ENCODE measurements around the gene SF3B5. TPM values are rescaled to one million over a fixed set of nuclear protein-coding genes. Genes with fewer than 3 reads are reported as not detected.
A peak's percentile ranks its signal among the peaks of the same experiment; 100 is the strongest.

The SF3B5 gene
- total and polyA plus RNA-seq, 4 experiments from 2014 or later = 87.2 to 379 (median 215) TPM

DNA sequence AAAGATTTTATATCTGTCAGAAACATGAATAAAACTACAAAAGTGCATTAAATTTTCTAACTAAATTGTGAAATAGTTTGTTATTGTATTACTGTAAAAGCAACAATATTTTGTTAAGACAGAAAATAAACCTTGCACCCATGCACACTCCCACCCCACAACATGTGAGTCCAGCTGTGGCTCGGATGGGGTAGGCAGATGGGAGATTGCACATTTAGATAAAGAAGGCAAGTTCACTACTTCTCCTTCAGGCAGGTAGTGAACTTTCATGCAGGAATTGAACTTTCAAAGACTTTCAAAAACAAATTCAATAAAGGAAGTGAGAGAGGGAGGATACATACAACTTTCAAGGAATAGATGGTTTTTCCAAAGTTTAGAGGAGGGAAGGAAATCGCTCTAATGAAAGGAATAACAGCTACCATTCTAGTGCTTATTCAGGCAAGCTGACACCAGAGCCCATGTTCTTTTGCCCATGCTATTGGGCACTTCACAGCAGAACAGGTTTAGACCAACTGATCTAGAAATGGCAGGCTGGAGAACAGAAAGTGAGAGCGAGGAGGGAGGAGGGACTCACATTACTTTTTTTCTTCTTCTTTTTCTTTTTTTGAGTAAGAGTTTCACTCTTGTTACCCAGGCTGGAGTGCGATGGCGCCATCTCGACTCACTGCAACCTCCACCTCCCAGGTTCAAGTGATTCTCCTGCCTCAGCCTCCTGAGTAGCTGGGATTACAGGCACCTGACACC, 28.5 kb downstream of the SF3B5 start:
- Histone ChIP-seq H3K36me3 (ENCODE audit: insufficient read depth, low read length) (no peaks in the 10 kb centered on the region), H3K4me1 (ENCODE audit: insufficient read depth, low read length) (peaks cover 20% of the 10 kb centered on the region), H3K4me3 (ENCODE audit: low read length in 2 of 2) (no peak overlapping the region), H3K27ac (ENCODE audit: low read depth, low read length) (no peak overlapping the region), H3K27me3 (ENCODE audit: insufficient read depth, low read length) (no peaks in the 10 kb centered on the region), H3K9me3 (ENCODE audit: control insufficient read depth in 1 of 2, low read length in 2 of 2) (no peaks in the 10 kb centered on the region)
- H3K36me3 Mint-ChIP-seq = peaks cover 0 to 5% of the 10 kb centered on the region in 2 donors
- intact Hi-C loops (cut with micrococcal nuclease) = loop anchor here (10.0 kb wide), 2 partner anchors 52 to 122 kb away; no protein-coding TSS in a partner anchor
- ChIA-PET POLR2A (ENCODE audit: partially characterized antibody) (interaction anchor here (0.6 to 5.6 kb wide), 3 partner anchors 9 to 616 kb away, joined by 3 to 137 read pairs (median 3); partner anchors contain the start of genes ADAT2 and PEX3), CTCF (ENCODE audit: partially characterized antibody) (interaction anchor here (3.2 kb wide), 1 partner anchor 127 kb away, joined by 12 read pairs; no protein-coding TSS in a partner anchor)
- no peak for DNase-seq
- H3K27me3 Mint-ChIP-seq = no peaks in the 10 kb centered on the region
- H3K27ac Mint-ChIP-seq = peak overlapping the region in 2 of 7 donors; percentile 23 to 77
- no peak overlapping the region for H3K4me3 Mint-ChIP-seq
- peaks cover 21 to 36% (median 28%) of the 10 kb centered on the region in 4 donors for H3K4me1 Mint-ChIP-seq
- H3K9me3 Mint-ChIP-seq = peaks cover 0 to 2% (median 0%) of the 10 kb centered on the region in 8 donors

DNA sequence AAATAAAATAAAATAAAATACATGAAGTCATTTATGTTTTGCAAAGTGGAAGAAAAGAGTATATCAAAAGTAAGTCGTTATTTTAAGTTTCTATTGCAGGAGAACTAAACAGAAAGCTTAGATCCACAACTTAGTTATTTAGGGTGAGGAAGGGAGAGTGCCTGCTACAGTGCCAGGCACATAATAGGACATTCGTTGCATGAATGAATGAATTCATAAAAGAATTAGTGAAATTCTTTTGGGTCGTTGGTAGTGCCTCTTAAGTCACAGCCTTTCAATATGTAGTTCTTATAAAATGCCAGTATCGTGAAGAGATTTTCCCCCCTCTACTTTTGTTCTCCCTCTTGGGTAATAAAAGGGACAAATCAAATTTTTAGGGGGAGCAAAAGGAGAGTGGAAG, 29.1 kb downstream of the SF3B5 start:
- ChIA-PET POLR2A (ENCODE audit: partially characterized antibody) (interaction anchor here (0.6 to 5.6 kb wide), 4 partner anchors 9 to 616 kb away, joined by 3 to 137 read pairs (median 42); partner anchors contain the start of genes ADAT2, PEX3 and SF3B5), CTCF (ENCODE audit: partially characterized antibody) (interaction anchor here (2.9 to 3.2 kb wide), 2 partner anchors 11 to 126 kb away, joined by 12 to 20 read pairs; no protein-coding TSS in a partner anchor)
- H3K36me3 Mint-ChIP-seq = peaks cover 0 to 5% of the 10 kb centered on the region in 2 donors
- no peaks in the 10 kb centered on the region for H3K27me3 Mint-ChIP-seq
- Histone ChIP-seq H3K36me3 (ENCODE audit: insufficient read depth, low read length) (no peaks in the 10 kb centered on the region), H3K4me3 (ENCODE audit: low read length in 2 of 2) (no peak overlapping the region), H3K27ac (ENCODE audit: low read depth, low read length) (no peak overlapping the region), H3K4me1 (ENCODE audit: insufficient read depth, low read length) (peaks cover 20% of the 10 kb centered on the region), H3K9me3 (ENCODE audit: control insufficient read depth in 1 of 2, low read length in 2 of 2) (no peaks in the 10 kb centered on the region), H3K27me3 (ENCODE audit: insufficient read depth, low read length) (no peaks in the 10 kb centered on the region)
- H3K9me3 Mint-ChIP-seq = peaks cover 0 to 2% (median 0%) of the 10 kb centered on the region in 8 donors
- H3K4me1 Mint-ChIP-seq = peaks cover 21 to 36% (median 28%) of the 10 kb centered on the region in 4 donors
- intact Hi-C loops (cut with micrococcal nuclease) = loop anchor here (10.0 kb wide), 2 partner anchors 51 to 121 kb away; no protein-coding TSS in a partner anchor
- DNase-seq = no peak
- no peak overlapping the region for H3K4me3 Mint-ChIP-seq
- H3K27ac Mint-ChIP-seq = peak overlapping the region in 1 of 7 donors; percentile 47

DNA sequence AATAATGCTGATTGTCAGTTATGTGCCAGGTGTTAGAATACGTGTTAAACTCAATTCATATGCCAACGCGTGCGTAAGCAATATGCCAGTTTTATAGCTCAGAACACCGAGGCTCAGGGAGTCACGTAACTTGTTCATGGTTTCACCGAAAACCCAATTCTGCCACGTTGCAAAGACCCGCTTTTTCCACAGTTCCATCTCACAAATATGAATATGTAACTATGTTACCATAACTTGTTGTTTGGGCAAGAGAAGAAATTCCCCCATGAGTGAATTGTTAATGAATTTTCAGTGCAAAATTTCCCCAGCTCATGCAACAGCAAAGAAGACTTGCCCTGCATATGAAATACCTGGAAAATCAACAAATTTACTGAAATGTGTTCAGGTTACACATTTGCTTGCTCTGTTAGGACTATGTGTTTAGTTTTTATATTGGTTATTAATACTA, 30.1 kb downstream of the SF3B5 start:
- no peaks in the 10 kb centered on the region for H3K36me3 ChIP-seq (ENCODE audit: insufficient read depth, low read length)
- H3K27ac Mint-ChIP-seq = peak overlapping the region; percentile 62 to 98 (median 94)
- ChIA-PET CTCF (ENCODE audit: partially characterized antibody) (interaction anchor here (0.6 to 3.2 kb wide), 5 partner anchors 10 to 256 kb away, joined by 3 to 20 read pairs (median 4); no protein-coding TSS in a partner anchor), POLR2A (ENCODE audit: partially characterized antibody) (interaction anchor here (1.8 to 5.6 kb wide), 4 partner anchors 10 to 150 kb away, joined by 5 to 137 read pairs (median 44); partner anchors contain the start of gene SF3B5)
- H3K36me3 Mint-ChIP-seq = peaks cover 0 to 5% of the 10 kb centered on the region in 2 donors
- peaks cover 21 to 36% (median 28%) of the 10 kb centered on the region in 4 donors for H3K4me1 Mint-ChIP-seq
- no peaks in the 10 kb centered on the region for H3K27me3 Mint-ChIP-seq
- intact Hi-C loops (cut with micrococcal nuclease) = loop anchor here (2.0 to 10.0 kb wide), 3 partner anchors 50 to 222 kb away; partner anchors contain the start of gene LTV1
- no peaks in the 10 kb centered on the region for H3K9me3 Mint-ChIP-seq
- peak overlapping the region; percentile 80 to 94 (median 90) for H3K4me3 Mint-ChIP-seq
- peak in 1 of 5 donors; percentile 8 for DNase-seq
- H3K4me1 ChIP-seq (ENCODE audit: insufficient read depth, low read length) = peaks cover 20% of the 10 kb centered on the region
- H3K27ac ChIP-seq (ENCODE audit: low read depth, low read length) = peak overlapping the region; percentile 88
- H3K4me3 ChIP-seq (ENCODE audit: low read length in 2 of 2) = peak overlapping the region; percentile 24 to 91
- H3K27me3 ChIP-seq (ENCODE audit: insufficient read depth, low read length) = no peaks in the 10 kb centered on the region
- no peaks in the 10 kb centered on the region for H3K9me3 ChIP-seq (ENCODE audit: control insufficient read depth in 1 of 2, low read length in 2 of 2)

DNA sequence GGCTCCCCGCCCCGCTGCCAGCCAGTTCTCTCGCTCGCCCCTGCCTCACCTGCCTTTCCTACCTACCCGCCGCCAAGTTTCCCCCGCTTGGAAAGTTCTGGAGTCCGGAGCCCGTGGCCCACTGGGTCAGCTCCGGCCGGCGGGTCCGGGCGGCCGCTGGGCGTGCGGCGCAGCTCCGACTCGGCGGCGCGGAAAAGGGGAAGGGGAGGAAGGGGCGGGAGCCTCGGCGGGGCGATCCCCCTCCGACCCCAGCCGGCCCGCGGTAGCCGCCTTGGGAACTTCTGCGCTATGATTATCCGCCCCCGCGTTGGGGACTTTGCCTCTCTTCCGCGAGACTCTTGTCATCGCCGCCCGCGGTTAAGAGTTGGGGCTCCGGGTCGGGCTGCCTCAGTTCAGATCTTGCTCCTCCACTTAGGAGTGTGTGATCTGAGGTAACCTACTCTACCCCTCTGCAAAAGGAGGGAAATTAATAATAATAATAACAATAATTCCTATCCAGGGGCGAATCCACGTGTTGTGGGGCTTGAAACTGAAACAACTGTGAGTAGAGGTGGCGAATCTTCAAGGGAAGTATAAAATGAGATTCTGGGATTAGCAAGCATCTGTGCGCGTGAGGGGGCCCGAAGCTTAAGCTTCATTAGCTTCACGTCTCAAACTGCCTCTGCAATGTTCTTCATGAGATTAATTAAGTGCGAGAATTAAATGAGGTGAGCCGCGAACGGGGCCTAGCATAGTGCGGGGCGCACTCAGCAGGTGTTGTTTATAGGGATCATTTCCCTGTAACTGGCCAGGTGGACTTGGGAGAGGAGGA, 30.8 kb downstream of the SF3B5 start:
- intact Hi-C loops (cut with micrococcal nuclease) = loop anchor here (1.0 to 10.0 kb wide), 5 partner anchors 31 to 222 kb away; partner anchors contain the start of genes LTV1 and SF3B5

DNA sequence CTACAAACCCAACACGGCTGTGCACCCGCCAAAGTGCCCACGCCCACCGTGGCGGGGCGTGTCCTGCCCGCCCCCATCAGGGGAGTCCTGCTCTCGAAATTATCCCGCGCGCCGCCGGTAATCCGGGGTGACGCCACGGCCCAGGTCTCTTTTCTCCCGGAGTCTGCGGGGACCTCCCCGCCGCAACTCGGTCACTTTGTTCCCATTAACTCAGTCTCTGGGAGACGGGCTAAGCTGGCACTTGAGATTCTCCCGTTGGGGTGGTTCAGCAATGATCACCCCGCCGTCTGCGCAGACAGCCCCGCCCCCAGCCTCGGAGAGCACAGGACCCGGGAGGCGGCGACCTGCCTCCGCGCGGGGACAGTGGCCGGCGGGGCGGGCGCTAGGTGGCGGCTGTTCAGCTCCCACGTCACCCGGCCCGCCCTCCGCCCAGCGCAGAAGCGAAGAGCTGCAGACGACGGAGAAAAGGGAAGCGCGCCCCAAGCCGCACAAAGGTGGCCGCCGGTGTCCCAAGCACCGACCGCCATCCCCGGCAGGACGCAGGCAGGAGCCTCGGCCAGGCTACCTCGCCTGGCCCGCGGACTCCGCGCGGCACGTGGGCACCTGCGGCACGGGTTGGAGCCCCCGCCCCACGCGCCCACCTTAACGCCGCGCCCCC, 31.5 kb downstream of the SF3B5 start:
- H3K4me1 Mint-ChIP-seq = peaks cover 21 to 36% (median 28%) of the 10 kb centered on the region in 4 donors

More for the DNA sequence above, 30.8 kb downstream of the SF3B5 start:
- Mint-ChIP-seq H3K27ac (peak overlapping the region; percentile 62 to 98 (median 94)), H3K4me1 (peaks cover 21 to 36% (median 28%) of the 10 kb centered on the region in 4 donors), H3K27me3 (no peaks in the 10 kb centered on the region), H3K4me3 (peak overlapping the region; percentile 80 to 94 (median 90)), H3K36me3 (peaks cover 0 to 5% of the 10 kb centered on the region in 2 donors), H3K9me3 (no peaks in the 10 kb centered on the region)
- ChIA-PET POLR2A (ENCODE audit: partially characterized antibody) (interaction anchor here (0.7 to 5.6 kb wide), 24 partner anchors 10 to 1918 kb away, joined by 3 to 137 read pairs (median 4); partner anchors contain the start of genes ADAT2, LTV1, NMBR and PEX3), CTCF (ENCODE audit: partially characterized antibody) (interaction anchor here (0.6 to 3.2 kb wide), 14 partner anchors 8 to 489 kb away, joined by 3 to 20 read pairs (median 4); partner anchors contain the start of gene SF3B5)
- H3K4me3 ChIP-seq (ENCODE audit: low read length in 2 of 2) = peak overlapping the region; percentile 24 to 91
- H3K36me3 ChIP-seq (ENCODE audit: insufficient read depth, low read length) = no peaks in the 10 kb centered on the region
- H3K27me3 ChIP-seq (ENCODE audit: insufficient read depth, low read length) = no peaks in the 10 kb centered on the region
- peaks cover 20% of the 10 kb centered on the region for H3K4me1 ChIP-seq (ENCODE audit: insufficient read depth, low read length)
- DNase-seq = peak; percentile 41 to 71 (median 47)
- no peaks in the 10 kb centered on the region for H3K9me3 ChIP-seq (ENCODE audit: control insufficient read depth in 1 of 2, low read length in 2 of 2)
- peak overlapping the region; percentile 88 for H3K27ac ChIP-seq (ENCODE audit: low read depth, low read length)

More for the DNA sequence above, 31.5 kb downstream of the SF3B5 start:
- POLR2A ChIA-PET (ENCODE audit: partially characterized antibody) = interaction anchor here (0.5 to 5.6 kb wide), 27 partner anchors 9 to 1934 kb away, joined by 3 to 137 read pairs (median 4); partner anchors contain the start of genes ADAT2, LTV1, NMBR and PEX3
- intact Hi-C loops (cut with micrococcal nuclease) = loop anchor here (1.0 to 10.0 kb wide), 7 partner anchors 9 to 221 kb away; partner anchors contain the start of genes LTV1 and SF3B5
- Histone ChIP-seq H3K4me1 (ENCODE audit: insufficient read depth, low read length) (peaks cover 20% of the 10 kb centered on the region), H3K27ac (ENCODE audit: low read depth, low read length) (peak overlapping the region; percentile 88), H3K4me3 (ENCODE audit: low read length in 2 of 2) (peak overlapping the region; percentile 38 to 91), H3K36me3 (ENCODE audit: insufficient read depth, low read length) (no peaks in the 10 kb centered on the region), H3K27me3 (ENCODE audit: insufficient read depth, low read length) (no peaks in the 10 kb centered on the region), H3K9me3 (ENCODE audit: control insufficient read depth in 1 of 2, low read length in 2 of 2) (no peaks in the 10 kb centered on the region)
- Mint-ChIP-seq H3K36me3 (peaks cover 0 to 5% of the 10 kb centered on the region in 2 donors), H3K4me3 (peak overlapping the region; percentile 90 to 95 (median 93)), H3K9me3 (no peaks in the 10 kb centered on the region), H3K27ac (peak overlapping the region; percentile 91 to 97 (median 96)), H3K27me3 (no peaks in the 10 kb centered on the region)
- peak; percentile 90 to 92 (median 91) for DNase-seq
- CTCF ChIA-PET (ENCODE audit: partially characterized antibody) = interaction anchor here (0.7 to 3.2 kb wide), 12 partner anchors 8 to 488 kb away, joined by 3 to 20 read pairs (median 4); partner anchors contain the start of gene SF3B5

Measured in CD4-positive, alpha-beta memory T cell (primary cell).